A549 (cell line): ENCODE measurements around the gene LBHD2. TPM values are rescaled to one million over a fixed set of nuclear protein-coding genes. Genes with fewer than 3 reads are reported as not detected.
A peak's percentile ranks its signal among the peaks of the same experiment; 100 is the strongest.

ENCODE experiments used
- ATAC-seq, 2 experiments: fragments of 200-7000 bp in 1 of 2; fragments of >200 bp in 1 of 2; cut with Nextera tagmentation in 1 of 2; cut with Tn5 transposase in 1 of 2; 3 replicates each; pipeline versions ENCODE4 v1.8.0 to v1.9.1; 2018 to 2020; ENCODE audit warnings: mild to moderate bottlenecking in 1 of 2, moderate library complexity in 1 of 2
- CTCF ChIA-PET: fragments of 300-600 bp; sonication (Branson Sonifier 250); formaldehyde crosslinking; extraction: SDS; loops from one replicate; lab custom pipeline; 2021; ENCODE audit warnings: antibody characterized with exemption, inconsistent platforms; lab: Yijun Ruan, JAX
- POLR2A ChIA-PET: fragments of 350-600 bp; formaldehyde crosslinking; extraction: SDS; loops from one replicate; lab custom pipeline; 2021; ENCODE audit warnings: antibody characterized with exemption, inconsistent platforms; lab: Yijun Ruan, JAX
- DNase-seq, 2 experiments: peaks; one replicate each; pipeline versions ENCODE4 v3.0.0 to v3.0.0-alpha.2; 2011 to 2016; ENCODE audit warnings: low read depth in 1 of 2, low spot score in 1 of 2
- FAIRE-seq: peaks from 2 replicates; lab custom pipeline; 2011; peaks lifted over from hg19 to GRCh38; lab: Jason Lieb, UNC
- H3K27ac ChIP-seq, 2 experiments: fragments of >200 bp; sonication (Bioruptor Twin); formaldehyde crosslinking; 3 replicates each; pipeline ENCODE4 v1.5.1; 2016 to 2017
- H3K4me1 ChIP-seq: fragments of >200 bp; sonication (Bioruptor Twin); formaldehyde crosslinking; 3 replicates; pipeline ENCODE4 v1.6.1; 2016
- H3K4me2 ChIP-seq: fragments of >200 bp; sonication (Bioruptor Twin); formaldehyde crosslinking; 3 replicates; pipeline ENCODE4 v1.6.1; 2016
- H3K4me3 ChIP-seq: fragments of >200 bp; sonication (Bioruptor Twin); formaldehyde crosslinking; 3 replicates; pipeline ENCODE4 v1.5.1; 2016
- H3K9me3 ChIP-seq: fragments of >200 bp; sonication (Bioruptor Twin); formaldehyde crosslinking; 3 replicates; pipeline ENCODE4 v1.6.1; 2016
- ATOH8 ChIP-seq: fragments of 250-450 bp; sonication (Bioruptor Pico); IDR thresholded peaks from 2 replicates; pipeline ENCODE4 v1.5.0; 2020; ENCODE audit warnings: low read depth, mild to moderate bottlenecking, moderate library complexity
- BHLHE40 ChIP-seq: IDR thresholded peaks from 2 replicates; pipeline ENCODE4 v1.6.1; 2012; ENCODE audit warnings: low read depth, low read length, inconsistent platforms
- CBX2 ChIP-seq: fragments of 200-600 bp; sonication (generic); IDR thresholded peaks from 2 replicates; pipeline ENCODE4 v1.6.1; 2016; ENCODE audit warnings: low read depth, mild to moderate bottlenecking, borderline replicate concordance
- CBX8 ChIP-seq: fragments of 200-600 bp; sonication (generic); IDR thresholded peaks from 2 replicates; pipeline ENCODE4 v1.6.1; 2016
- CEBPB ChIP-seq, 2 experiments: fragments of >200 bp in 1 of 2; sonication (Bioruptor Twin) in 1 of 2; formaldehyde crosslinking in 1 of 2; IDR thresholded peaks; 2 replicates each; pipeline ENCODE4 v1.6.1; 2012 to 2016
- EHF ChIP-seq: fragments of 250-450 bp; sonication (Bioruptor Pico); IDR thresholded peaks from 2 replicates; pipeline ENCODE4 v1.5.0; 2020; ENCODE audit warnings: mild to moderate bottlenecking
- EHMT2 ChIP-seq: fragments of 200-600 bp; sonication (generic); IDR thresholded peaks from 2 replicates; pipeline ENCODE4 v1.6.1; 2016; ENCODE audit warnings: antibody characterized with exemption, low read depth, mild to moderate bottlenecking, moderate library complexity
- HDAC2 ChIP-seq: fragments of 200-600 bp; sonication (generic); IDR thresholded peaks from 2 replicates; pipeline ENCODE4 v1.6.1; 2016
- HES2 ChIP-seq: fragments of >200 bp; sonication (Bioruptor Twin); formaldehyde crosslinking; IDR thresholded peaks from 2 replicates; pipeline ENCODE4 v1.6.1; 2016
- HEYL ChIP-seq: fragments of 250-450 bp; sonication (Bioruptor Pico); IDR thresholded peaks from 2 replicates; pipeline ENCODE4 v1.8.0; 2021; ENCODE audit warnings: mild to moderate bottlenecking, moderate library complexity
- HOXB5 ChIP-seq: fragments of 250-450 bp; sonication (Bioruptor Pico); IDR thresholded peaks from 2 replicates; pipeline ENCODE4 v1.5.0; 2020; ENCODE audit warnings: mild to moderate bottlenecking, moderate library complexity
- JUNB ChIP-seq: fragments of >200 bp; sonication (Bioruptor Twin); formaldehyde crosslinking; IDR thresholded peaks from 2 replicates; pipeline ENCODE4 v1.6.1; 2016
- NFE2L2 ChIP-seq: fragments of 150-350 bp; conservative IDR thresholded peaks from 2 replicates; pipeline ENCODE4 v1.6.1; 2014; ENCODE audit warnings: low read length
- NR3C1 ChIP-seq: fragments of >200 bp; sonication (Bioruptor Twin); formaldehyde crosslinking; IDR thresholded peaks from 3 replicates; pipeline ENCODE4 v1.6.1; 2017
- RCOR1 ChIP-seq: fragments of 150-350 bp; IDR thresholded peaks from 2 replicates; pipeline ENCODE4 v1.6.1; 2014; ENCODE audit warnings: antibody characterized with exemption, low read length, low read depth
- RFX5 ChIP-seq: fragments of 450-650 bp; IDR thresholded peaks from 2 replicates; pipeline ENCODE4 v1.7.1; 2014; ENCODE audit warnings: antibody characterized with exemption, mild to moderate bottlenecking, moderate library complexity
- RNF2 ChIP-seq: fragments of 200-600 bp; sonication (generic); IDR thresholded peaks from 2 replicates; pipeline ENCODE4 v1.6.1; 2016; ENCODE audit warnings: low read depth, mild to moderate bottlenecking, antibody characterized with exemption, moderate library complexity, borderline replicate concordance
- SMC3 ChIP-seq: fragments of >200 bp; sonication (Bioruptor Twin); formaldehyde crosslinking; IDR thresholded peaks from 3 replicates; pipeline ENCODE4 v1.6.1; 2018; ENCODE audit warnings: inconsistent platforms
- ZC3H11A ChIP-seq: fragments of 450-650 bp; IDR thresholded peaks from 2 replicates; pipeline ENCODE4 v1.6.1; 2014; ENCODE audit warnings: antibody characterized with exemption, mild to moderate bottlenecking
- ZFP36 ChIP-seq: fragments of 450-650 bp; IDR thresholded peaks from 2 replicates; pipeline ENCODE4 v1.6.1; 2014; ENCODE audit warnings: borderline replicate concordance; ENCODE audit not compliant: partially characterized antibody
- ZSCAN20 ChIP-seq: fragments of 250-450 bp; sonication (Bioruptor Pico); IDR thresholded peaks from 2 replicates; pipeline ENCODE4 v1.8.0; 2022; ENCODE audit warnings: mild to moderate bottlenecking, moderate library complexity
- WGBS: methylation state at CpG from one replicate; pipeline ENCODE4 v1.1.6; 2017; ENCODE audit errors: missing lambda C conversion rate; 5-methylcytosine and 5-hydroxymethylcytosine counted together
- polyA plus RNA-seq, 4 experiments: library from polyadenylated mRNA; depleted of rRNA in 3 of 4; stranded (reverse); fragments of >200 nt; fragmentation: RNase III in 1 of 4; extraction: RNeasy Plus Mini Kit Qiagen cat#74134 plus additional on column Dnase treatment in 1 of 4; gene quantifications; 2 replicates in 3 of 4; 3 replicates in 1 of 4; pipeline ENCODE4 v1.2.3, GENCODE V29; 2011 to 2017
- TF ChIP-seq, protein P1 (sequence below): IDR thresholded peaks from 2 replicates; pipeline ENCODE4 v1.6.1; 2012
- TF ChIP-seq, protein P2 (sequence below): fragments of 150-350 bp; IDR thresholded peaks from 2 replicates; pipeline ENCODE4 v1.6.1; 2014; ENCODE audit warnings: low read depth, mild to moderate bottlenecking, low read length
- TF ChIP-seq, protein P3 (sequence below): IDR thresholded peaks from 2 replicates; pipeline ENCODE4 v1.6.1; 2012; ENCODE audit warnings: low read depth, borderline replicate concordance
- TF ChIP-seq, protein P4 (sequence below): fragments of >200 bp; sonication (Bioruptor Twin); formaldehyde crosslinking; IDR thresholded peaks from 3 replicates; pipeline ENCODE4 v1.6.1; 2016

Gene LBHD2
- polyA plus RNA-seq, 2 of the 4 experiments (the other 2 are of a cell fraction): not detected

GRCh38 chr14:103130017-103130764, 46.2 kb downstream of the LBHD2 start:
- peaks cover 69% of the 10 kb centered on the region for H3K4me1 ChIP-seq
- H3K4me3 ChIP-seq: no peak overlapping the region
- 0 out of 3 replicates have a peak overlapping the region, but pooled peaks have one; percentile 70 for H3K4me2 ChIP-seq
- H3K9me3 ChIP-seq: no peaks in the 10 kb centered on the region
- FAIRE-seq (no peak), ATAC-seq (no peak), DNase-seq (no peak)
- CTCF ChIA-PET: interaction anchor here (0.6 to 24.1 kb wide), 9 partner anchors 13 to 163 kb away, joined by 3 to 544 read pairs (median 3); no protein-coding TSS in a partner anchor
- 89% methylated on average over 22 of the region's 26 CpGs for WGBS
- peak overlapping the region in 1 of 2 experiments; percentile 90; a peak in 4 of 6 replicates for H3K27ac ChIP-seq
- POLR2A ChIA-PET: interaction anchor here (1.8 kb wide), 1 partner anchor 204 kb away, joined by 4 read pairs; the partner anchor contains the start of gene EIF5
- TF ChIP-seq ZC3H11A (no peak), RFX5 (no peak), RCOR1 (no peak), SMC3 (no peak), HDAC2 (no peak), EHMT2 (no peak), HEYL (CRISPR knock-in tag) (no peak), EHF (CRISPR knock-in tag) (no peak)
- TF ChIP-seq, all 56 proteins: peak for 0

GRCh38 chr14:103130965-103131364, 47.0 kb downstream of the LBHD2 start:
- Histone ChIP-seq H3K4me3 (no peak overlapping the region), H3K4me1 (peaks cover 69% of the 10 kb centered on the region), H3K4me2 (no peak overlapping the region)
- DNase-seq: no peak
- WGBS: 81% methylated on average over 8 of the region's 8 CpGs
- ATAC-seq: no peak
- TF ChIP-seq HOXB5 (CRISPR knock-in tag): no peak
- TF ChIP-seq CEBPB (IDR thresholded peaks at IDR 0.05): no peak
- no peak for TF ChIP-seq HES2
- no peak for TF ChIP-seq NR3C1
- TF ChIP-seq, protein P1, sequence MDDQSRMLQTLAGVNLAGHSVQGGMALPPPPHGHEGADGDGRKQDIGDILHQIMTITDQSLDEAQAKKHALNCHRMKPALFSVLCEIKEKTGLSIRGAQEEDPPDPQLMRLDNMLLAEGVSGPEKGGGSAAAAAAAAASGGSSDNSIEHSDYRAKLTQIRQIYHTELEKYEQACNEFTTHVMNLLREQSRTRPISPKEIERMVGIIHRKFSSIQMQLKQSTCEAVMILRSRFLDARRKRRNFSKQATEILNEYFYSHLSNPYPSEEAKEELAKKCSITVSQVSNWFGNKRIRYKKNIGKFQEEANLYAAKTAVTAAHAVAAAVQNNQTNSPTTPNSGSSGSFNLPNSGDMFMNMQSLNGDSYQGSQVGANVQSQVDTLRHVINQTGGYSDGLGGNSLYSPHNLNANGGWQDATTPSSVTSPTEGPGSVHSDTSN: no peak
- no peak for TF ChIP-seq ZSCAN20
- TF ChIP-seq ZFP36: no peak
- no peak for TF ChIP-seq RFX5
- TF ChIP-seq, protein P2, sequence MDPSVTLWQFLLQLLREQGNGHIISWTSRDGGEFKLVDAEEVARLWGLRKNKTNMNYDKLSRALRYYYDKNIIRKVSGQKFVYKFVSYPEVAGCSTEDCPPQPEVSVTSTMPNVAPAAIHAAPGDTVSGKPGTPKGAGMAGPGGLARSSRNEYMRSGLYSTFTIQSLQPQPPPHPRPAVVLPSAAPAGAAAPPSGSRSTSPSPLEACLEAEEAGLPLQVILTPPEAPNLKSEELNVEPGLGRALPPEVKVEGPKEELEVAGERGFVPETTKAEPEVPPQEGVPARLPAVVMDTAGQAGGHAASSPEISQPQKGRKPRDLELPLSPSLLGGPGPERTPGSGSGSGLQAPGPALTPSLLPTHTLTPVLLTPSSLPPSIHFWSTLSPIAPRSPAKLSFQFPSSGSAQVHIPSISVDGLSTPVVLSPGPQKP: no peak
- TF ChIP-seq, all 56 proteins: peak for 0
- Histone ChIP-seq H3K9me3 (no peaks in the 10 kb centered on the region), H3K27ac (peak overlapping the region in 1 of 2 experiments; percentile 90; a peak in 2 of 6 replicates)
- ChIA-PET CTCF (interaction anchor here (0.8 to 24.1 kb wide), 7 partner anchors 12 to 162 kb away, joined by 3 to 544 read pairs (median 5); no protein-coding TSS in a partner anchor), POLR2A (interaction anchor here (1.8 kb wide), 1 partner anchor 203 kb away, joined by 4 read pairs; the partner anchor contains the start of gene EIF5)
- no peak for FAIRE-seq

DNA sequence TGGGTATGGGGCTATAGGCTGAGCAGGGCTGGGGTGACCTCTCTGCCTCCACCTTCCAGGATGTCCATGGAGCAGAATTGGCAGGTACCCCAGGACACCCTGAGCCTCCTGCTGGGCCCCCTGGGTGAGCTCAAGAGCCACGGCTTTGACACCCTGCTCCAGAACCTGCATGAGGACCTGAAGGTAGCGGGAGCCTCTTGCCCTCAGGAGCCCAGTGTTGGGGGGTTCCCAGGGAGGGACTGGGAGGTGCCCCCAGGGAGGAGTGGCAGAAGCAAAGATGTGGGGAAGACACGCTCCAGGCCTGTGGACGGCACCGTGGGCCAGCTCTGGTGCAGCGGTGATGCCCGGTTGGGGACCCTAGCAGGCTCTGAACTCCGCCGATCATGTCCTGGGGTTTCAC, 47.6 kb downstream of the LBHD2 start:
- 98% methylated on average over 6 of the region's 9 CpGs for WGBS
- peak overlapping the region in 1 of 2 experiments; percentile 7; a peak in 1 of 6 replicates for H3K27ac ChIP-seq
- ChIA-PET CTCF (interaction anchor here (0.9 to 24.1 kb wide), 4 partner anchors 11 to 162 kb away, joined by 3 to 544 read pairs (median 50); no protein-coding TSS in a partner anchor), POLR2A (no interaction called here)
- no peak for ATAC-seq
- no peaks in the 10 kb centered on the region for H3K9me3 ChIP-seq
- no peak overlapping the region for H3K4me2 ChIP-seq
- no peak for DNase-seq
- H3K4me1 ChIP-seq: peaks cover 69% of the 10 kb centered on the region
- FAIRE-seq: no peak
- no peak overlapping the region for H3K4me3 ChIP-seq
- TF ChIP-seq CBX2 (no peak), SMC3 (no peak), HEYL (CRISPR knock-in tag) (no peak), CEBPB (IDR thresholded peaks at IDR 0.05) (no peak), NFE2L2 (no peak), HDAC2 (no peak), BHLHE40 (no peak), HES2 (no peak), JUNB (no peak), RNF2 (no peak), CBX8 (no peak), ATOH8 (CRISPR knock-in tag) (no peak)
- TF ChIP-seq, protein P3, sequence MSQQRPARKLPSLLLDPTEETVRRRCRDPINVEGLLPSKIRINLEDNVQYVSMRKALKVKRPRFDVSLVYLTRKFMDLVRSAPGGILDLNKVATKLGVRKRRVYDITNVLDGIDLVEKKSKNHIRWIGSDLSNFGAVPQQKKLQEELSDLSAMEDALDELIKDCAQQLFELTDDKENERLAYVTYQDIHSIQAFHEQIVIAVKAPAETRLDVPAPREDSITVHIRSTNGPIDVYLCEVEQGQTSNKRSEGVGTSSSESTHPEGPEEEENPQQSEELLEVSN: no peak
- TF ChIP-seq, protein P4, sequence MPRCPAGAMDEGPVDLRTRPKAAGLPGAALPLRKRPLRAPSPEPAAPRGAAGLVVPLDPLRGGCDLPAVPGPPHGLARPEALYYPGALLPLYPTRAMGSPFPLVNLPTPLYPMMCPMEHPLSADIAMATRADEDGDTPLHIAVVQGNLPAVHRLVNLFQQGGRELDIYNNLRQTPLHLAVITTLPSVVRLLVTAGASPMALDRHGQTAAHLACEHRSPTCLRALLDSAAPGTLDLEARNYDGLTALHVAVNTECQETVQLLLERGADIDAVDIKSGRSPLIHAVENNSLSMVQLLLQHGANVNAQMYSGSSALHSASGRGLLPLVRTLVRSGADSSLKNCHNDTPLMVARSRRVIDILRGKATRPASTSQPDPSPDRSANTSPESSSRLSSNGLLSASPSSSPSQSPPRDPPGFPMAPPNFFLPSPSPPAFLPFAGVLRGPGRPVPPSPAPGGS: no peak
- TF ChIP-seq, protein P1: no peak
